ENCODE results near the gene MSH6.

The MSH6 gene

DNA sequence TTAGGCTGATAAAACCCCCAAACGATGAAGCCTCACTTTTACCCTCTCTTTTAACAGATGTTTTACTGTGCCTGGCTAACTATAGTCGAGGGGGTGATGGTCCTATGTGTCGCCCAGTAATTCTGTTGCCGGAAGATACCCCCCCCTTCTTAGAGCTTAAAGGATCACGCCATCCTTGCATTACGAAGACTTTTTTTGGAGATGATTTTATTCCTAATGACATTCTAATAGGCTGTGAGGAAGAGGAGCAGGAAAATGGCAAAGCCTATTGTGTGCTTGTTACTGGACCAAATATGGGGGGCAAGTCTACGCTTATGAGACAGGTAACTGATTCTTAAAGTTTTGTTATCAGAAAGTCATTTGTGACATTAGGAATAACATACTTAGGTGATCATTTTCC, 20.4 kb downstream of the MSH6 start:
- no peak overlapping the region for H3K27ac ChIP-seq
- TF ChIP-seq, protein P1, sequence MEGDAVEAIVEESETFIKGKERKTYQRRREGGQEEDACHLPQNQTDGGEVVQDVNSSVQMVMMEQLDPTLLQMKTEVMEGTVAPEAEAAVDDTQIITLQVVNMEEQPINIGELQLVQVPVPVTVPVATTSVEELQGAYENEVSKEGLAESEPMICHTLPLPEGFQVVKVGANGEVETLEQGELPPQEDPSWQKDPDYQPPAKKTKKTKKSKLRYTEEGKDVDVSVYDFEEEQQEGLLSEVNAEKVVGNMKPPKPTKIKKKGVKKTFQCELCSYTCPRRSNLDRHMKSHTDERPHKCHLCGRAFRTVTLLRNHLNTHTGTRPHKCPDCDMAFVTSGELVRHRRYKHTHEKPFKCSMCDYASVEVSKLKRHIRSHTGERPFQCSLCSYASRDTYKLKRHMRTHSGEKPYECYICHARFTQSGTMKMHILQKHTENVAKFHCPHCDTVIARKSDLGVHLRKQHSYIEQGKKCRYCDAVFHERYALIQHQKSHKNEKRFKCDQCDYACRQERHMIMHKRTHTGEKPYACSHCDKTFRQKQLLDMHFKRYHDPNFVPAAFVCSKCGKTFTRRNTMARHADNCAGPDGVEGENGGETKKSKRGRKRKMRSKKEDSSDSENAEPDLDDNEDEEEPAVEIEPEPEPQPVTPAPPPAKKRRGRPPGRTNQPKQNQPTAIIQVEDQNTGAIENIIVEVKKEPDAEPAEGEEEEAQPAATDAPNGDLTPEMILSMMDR (conservative IDR thresholded peaks at IDR 0.05): no peak

DNA sequence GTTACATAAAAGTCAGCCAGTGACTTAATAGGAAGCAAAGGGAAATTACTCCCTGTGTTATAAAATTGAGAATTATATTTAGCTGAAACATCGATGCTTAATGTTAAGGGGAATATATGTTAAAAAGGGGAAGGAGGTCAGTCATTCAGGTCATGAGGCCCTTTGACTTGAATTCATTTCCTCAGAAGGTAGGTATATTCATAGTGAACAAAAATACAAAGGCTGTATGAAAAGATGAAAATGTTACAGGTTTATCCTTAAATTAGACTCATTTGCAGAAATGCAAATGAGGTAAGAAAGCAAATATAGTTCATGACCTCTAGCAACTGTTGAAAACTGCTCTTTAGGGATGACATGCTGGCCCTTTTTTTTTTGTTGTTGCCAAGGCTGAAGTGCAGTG, 20.8 kb downstream of the MSH6 start:
- no peak overlapping the region for H3K27ac ChIP-seq
- TF ChIP-seq, protein P1 (conservative IDR thresholded peaks at IDR 0.05): no peak

DNA sequence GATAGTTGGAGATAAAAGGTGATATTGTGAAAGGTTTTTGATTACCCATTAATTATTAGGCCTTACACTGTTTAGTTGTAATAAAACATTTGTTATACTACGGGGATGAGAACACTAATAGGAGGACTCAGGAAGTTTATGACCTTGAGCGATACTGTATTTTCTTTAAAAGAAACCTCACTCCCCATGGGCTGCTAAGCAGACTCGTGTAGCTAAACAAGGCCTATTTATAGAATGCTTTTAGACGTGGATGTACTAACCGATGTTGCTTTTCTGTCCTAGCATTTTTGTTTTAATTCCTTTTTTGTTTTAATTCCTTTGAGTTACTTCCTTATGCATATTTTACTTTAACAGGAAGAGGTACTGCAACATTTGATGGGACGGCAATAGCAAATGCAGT, 22.9 kb downstream of the MSH6 start:
- TF ChIP-seq, protein P1 (conservative IDR thresholded peaks at IDR 0.05): no peak

DNA sequence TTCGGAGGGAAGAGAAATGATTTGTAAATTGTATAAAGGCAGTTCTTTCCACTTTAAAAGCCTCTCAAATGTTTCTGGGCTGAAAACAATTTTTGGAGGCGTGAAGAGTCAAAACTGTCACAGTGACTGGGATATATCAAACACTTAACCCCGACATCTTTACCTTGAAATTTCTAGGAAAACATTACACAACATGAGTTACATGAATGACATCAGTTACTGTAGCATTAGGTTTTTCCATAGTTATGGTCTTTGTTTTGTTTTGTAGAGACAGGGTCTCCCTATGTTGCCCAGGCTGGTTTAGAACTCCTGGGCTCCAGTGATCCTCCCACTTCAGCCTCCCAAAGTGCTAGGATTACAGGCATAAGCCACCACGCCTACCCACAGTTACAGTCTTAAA, 25.7 kb downstream of the MSH6 start:
- H3K27ac ChIP-seq: no peak overlapping the region
- TF ChIP-seq, protein P1 (conservative IDR thresholded peaks at IDR 0.05): no peak

More for the DNA sequence above, 22.9 kb downstream of the MSH6 start:
- H3K27ac ChIP-seq: no peak overlapping the region

DNA sequence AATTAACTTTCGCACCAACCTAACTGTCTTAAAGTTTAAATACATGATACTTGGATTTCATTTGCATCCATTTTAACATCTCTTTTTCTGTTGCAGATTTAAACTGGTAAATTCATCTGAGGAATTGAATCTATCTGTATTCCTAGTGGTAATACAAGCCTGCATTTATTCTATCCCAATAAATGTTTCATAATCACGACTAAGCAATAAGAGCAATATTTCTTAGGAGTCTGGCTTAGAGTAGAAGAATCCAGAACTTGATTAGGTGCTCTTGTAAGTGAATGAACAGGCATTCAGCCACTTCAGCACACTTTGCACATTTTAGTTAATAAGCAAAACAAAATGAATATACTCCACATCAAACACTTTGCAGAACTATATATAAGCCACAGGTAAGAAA, 27.0 kb downstream of the MSH6 start:
- TF ChIP-seq, protein P1 (conservative IDR thresholded peaks at IDR 0.05): no peak
- H3K27ac ChIP-seq: no peak overlapping the region

DNA sequence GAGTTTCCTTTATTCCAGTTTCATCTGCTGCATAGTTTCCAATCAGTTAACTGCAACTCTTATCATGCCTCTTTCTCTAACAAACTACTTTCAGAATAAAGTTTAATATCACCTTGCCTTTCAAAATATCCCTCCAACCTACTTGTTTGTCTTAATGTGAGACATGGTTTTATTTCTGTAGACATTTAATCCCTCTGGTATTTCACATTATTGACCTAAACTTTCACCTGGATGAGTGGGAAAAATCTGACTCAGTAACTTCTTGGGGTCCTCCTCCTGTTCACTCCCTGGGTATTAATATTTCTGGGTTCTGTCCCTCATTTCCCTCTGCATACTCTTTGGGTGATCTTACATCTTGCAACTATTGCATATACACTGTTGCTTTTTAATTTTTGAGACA, 27.9 kb downstream of the MSH6 start:
- TF ChIP-seq, protein P1 (conservative IDR thresholded peaks at IDR 0.05): no peak
- H3K27ac ChIP-seq: no peak overlapping the region

DNA sequence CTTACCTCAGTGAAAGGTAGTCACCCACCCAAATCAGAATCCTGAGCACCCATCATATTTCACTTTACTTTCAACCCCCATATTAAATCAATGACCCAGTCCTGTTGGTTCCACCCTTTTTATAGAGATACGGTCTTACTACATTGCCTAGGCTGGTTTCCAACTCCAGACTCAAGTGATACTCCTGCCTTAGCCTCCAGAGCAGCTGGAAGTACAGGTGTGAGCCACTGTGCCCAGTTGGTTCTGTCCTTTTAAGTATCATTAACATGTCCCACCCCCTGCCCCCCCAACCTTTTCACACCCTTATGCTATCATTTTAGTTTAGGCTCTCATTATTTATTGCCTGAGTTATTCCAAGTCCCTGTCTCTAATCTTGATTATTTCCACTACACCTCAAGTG, 28.7 kb downstream of the MSH6 start:
- TF ChIP-seq, protein P1 (conservative IDR thresholded peaks at IDR 0.05): no peak

DNA sequence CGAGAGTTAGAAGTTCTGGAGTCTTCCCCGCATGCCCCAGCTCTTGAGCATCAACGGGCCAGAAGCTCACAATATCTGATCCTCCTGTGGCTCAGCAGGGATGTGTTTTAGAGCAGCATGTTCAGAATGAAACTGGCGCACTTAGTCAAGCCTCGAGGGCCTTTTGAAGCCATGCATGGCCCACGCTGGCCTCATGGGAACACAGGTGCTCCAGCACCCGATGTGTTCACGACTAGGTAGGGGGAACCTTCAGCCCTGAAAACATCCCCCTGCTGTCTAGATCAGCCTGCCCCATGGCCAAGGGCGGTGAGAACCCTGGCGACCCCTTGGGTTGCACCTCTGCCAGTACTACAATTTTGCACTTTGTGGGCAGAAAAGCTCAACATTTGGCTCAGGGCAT, 32.8 kb downstream of the MSH6 start:
- TF ChIP-seq, protein P1 (conservative IDR thresholded peaks at IDR 0.05): no peak
- no peak overlapping the region for H3K27ac ChIP-seq

More for the DNA sequence above, 28.7 kb downstream of the MSH6 start:
- no peak overlapping the region for H3K27ac ChIP-seq

All from VCaP (cell line).